Cerebellar cortex (tissue), 1 donor: ENCODE measurements around the gene PDIK1L.

Experiments
- DNase-seq: peaks from one replicate; pipeline ENCODE4 v3.0.0-alpha.2; 2015; ENCODE audit warnings: low spot score

PDIK1L gene

DNA sequence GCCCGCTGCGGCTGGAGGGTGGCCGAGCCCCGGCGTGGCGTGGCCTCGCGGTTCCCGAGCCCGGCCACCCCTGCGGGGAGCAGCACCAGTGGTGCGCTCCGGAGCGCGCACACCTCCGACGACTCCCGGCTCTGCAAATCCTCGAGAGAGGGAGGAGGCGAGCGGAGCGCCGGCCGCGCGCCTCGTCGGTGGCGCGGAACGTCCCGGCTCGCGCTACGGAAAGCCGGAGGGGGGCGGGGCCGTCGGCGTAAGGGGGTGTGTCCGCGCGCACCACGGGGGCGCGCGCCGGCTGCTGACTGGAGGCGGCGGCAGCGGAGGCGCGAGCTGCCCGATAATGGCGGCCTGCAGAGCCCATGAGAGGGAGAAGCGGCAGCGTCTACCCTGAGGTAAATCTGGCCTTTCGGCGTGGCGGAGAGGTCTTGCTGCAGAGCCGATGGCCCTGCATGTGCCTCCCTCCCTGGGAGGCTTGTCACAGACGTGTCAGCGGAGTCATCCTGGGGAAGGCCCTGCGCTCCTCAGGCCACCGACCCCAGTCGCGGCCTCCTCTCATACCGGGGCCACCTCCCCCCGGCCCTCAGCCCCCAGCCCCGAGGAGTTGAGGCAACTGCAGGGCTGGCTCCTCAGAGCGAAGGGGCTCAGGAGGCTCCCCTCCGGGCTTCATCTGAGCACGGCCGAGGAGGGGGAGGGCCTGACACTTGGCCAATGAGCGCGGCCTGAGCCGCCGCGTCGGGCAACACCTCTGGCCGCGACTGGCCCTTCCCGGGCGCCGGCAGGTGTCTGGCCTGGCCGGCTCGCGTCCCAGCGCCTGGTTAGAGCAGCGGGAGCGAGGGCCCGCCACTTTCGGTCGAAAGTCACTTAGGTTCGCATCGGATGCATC lies at the start of gene PDIK1L:
PDIK1L (plus strand) TSS at position 295 of the 877 bp plus-strand sequence. CDS start 2,485 bp downstream, outside the sequence.
- peak; percentile 89 for DNase-seq

DNA sequence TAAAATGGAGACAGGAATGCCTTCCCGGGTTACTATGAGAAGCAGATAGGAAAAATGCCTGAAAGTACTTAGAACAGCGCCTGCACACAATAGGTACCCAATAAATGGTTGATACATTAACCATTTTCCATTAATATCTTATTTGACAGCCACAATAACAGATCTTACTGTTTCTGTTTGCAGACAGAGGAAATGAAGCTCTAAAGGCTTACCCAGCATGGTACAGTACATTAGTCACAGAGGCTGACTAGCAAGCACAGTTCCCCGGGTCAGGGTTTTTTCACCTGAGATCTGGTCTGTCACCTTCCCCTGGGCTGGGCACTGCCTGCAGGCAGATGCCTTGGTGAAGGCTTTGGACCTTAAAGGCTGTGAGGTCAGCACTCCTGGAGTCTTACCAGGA lies 47.1 kb upstream of the PDIK1L start:
- no peak for DNase-seq

DNA sequence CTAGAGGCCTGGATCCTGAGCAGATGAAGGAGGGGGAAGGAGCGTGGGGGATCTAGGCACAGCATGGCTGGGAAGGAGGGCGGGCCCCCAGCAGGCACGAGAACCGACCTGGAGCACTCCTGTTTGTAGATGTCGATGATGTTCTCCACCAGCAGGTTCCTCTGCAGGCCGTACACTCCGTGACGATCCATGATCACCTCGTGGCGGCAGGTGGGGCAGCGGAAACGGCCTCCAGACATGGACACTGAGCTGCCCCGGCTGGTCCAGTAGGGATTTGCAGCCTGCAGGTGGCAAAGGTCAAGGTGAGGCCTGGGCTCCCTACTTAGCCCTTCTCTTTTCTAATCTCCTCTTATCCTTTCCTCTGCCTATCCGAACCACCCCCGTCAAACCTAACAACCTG lies 45.5 kb upstream of the PDIK1L start:
- no peak for DNase-seq

DNA sequence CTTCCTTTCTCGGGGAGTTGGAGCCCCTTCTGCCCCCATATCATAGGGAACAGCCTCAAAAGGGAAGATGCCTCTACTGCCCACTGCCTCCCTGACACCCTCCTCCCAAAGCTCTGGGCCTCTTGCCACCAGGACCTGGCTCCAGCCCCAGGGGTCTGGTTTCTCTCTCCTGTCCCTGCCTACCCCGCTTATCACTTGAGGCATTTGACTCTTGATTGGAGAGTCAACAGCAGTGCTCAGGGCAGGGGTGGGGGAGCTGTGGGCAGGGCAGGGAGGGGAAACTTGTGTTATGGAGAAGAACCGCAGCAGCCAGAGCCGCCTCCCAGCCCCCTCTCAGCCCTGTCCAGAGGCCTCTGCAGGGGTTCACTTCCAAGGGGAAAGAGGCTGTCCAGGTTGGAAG lies 44.8 kb upstream of the PDIK1L start:
- DNase-seq = no peak

DNA sequence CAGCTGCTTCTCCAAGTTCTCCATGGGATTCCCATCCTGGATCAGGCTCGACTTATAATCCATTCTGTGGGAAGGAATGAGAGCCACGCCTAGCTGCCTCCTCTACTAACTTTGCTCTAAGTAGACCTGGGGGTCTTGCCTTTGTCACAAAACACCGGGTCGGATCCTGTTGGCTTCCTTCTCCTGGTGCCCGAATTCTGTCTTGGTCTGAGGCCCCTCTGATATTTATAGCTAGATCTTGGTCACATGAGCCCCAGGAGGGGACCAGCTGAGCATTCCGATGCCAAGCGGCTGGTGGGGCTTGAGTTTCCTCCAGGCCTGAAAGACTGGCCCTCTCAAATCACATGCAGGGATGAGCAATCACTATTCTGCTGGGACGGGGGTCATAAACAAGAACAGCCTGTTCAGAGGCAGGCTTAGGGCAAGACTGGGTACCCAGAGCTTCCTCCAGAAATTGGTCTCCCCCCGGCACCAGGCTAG lies 44.2 kb upstream of the PDIK1L start, which contains the start of gene TRIM63:
TRIM63 (minus strand) TSS at position 199 of the 480 bp plus-strand sequence; CDS start at position 63, 136 bp downstream.
- DNase-seq = no peak

DNA sequence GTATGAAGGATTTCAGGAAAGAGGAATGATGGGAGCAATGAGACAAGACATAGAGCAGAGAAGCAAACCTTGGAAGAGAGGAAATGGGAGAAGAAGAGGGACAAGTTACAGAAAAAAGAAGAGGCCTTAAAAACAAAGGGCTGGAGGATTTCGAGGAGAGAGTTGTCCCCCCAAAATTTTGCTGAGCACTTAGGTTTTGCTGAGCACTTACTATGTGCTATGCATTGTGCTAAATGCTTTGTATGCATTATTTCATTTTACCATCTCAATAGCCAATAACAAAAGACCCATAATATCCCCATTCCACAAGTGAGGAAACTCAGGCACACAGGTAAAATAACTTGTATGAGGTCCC lies 41.7 kb upstream of the PDIK1L start:
- no peak for DNase-seq

DNA sequence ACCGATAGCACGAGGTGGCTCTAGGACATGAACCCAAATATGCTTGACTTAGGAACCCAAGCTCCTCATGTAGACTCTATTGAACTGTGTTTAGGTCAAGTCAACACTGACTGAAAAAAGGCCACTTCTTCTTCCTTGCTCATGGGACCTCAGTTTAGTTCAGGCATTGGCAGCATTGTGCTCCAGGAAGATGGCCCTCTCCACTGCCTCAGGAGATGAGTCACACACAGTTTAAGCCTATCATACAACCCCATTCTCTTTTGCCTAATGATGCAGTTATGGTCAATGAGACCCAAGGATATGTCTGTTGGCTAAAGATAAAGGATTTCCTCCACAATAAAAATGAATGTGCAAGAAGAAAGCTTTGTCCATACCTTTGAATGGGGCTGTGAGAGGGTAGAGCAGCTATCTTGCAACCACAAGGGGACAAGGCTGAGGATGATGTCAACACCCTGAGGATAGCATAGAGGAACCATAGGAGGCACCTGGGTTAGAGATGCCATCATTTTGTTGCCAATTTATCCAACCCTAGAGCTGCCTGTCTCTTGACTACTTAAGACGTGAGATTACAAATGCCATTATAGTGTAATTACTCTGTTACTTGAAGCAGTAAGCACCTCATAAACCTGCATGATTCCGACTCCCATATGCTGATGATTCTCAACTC lies 41.2 kb upstream of the PDIK1L start:
- DNase-seq = no peak

DNA sequence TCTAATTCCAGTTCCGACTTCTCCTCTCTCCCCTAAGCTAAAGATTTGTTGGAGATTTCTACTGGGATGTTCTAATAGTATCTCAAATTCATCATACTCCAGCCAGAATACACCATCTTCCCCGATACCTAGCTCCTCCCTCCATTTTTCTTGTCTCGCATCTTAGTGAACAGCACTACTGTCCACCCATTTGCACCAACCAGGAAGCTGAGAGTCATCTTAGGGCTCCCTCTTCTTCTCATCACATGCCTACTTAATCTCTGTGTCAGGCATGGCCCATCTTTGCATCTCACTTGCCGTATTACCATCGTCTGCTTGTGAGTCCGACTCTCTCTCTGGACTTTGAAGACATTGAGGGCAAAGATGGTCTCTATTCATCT lies 40.7 kb upstream of the PDIK1L start:
- no peak for DNase-seq

DNA sequence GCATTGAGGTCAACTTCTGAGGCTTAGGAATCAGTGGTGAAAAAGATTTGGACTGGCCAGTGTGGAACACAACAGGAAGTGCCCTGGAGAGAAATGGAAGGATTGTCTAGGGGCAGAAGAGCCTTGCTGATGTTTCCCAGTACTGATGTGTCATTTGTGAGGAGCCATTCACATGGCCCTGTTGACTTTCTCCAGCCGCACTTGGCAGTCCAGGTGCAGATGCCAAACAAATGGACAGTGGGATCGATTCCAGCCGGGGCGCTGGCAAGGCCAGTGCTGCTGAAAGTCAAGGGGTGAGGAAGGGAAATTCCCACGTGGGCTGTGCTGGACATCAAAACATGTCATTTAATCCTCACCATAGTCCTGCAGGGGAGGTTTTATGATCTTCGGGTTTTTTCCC lies 39.3 kb upstream of the PDIK1L start:
- no peak for DNase-seq

DNA sequence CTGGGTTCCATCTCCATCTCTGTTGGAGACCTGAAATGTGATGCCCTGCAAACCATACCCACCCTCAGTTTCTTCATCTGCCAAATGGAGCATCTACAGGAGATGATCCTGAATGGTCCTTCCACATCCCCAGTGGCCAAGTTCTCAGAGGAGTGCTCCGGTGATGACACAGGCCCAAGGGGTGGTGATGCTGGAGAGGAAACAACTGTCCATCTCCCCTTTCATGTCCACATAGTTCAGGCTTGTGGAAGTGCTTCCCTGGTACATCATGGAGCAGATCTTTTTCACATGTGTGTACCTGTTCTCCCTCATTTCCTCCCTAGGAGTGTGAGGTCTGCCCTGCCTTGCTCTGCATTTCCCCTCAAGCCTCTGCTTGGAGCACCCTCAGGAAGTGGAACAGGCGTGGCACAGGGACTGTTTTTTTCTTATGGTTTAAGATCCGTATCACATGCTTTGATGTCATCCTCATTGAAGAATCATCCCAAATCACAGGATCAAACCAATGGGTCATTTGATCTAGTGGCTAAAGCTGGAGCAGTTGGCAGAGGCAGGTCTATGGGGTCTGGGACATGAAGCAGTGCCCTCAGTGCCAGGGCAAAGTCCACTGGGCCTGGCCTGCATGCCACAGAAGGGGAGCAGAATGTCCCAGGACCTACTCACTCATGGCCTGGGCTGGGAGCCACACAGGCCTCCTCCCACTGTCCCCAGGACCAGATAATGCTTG lies 36.0 kb upstream of the PDIK1L start:
- DNase-seq = no peak

DNA sequence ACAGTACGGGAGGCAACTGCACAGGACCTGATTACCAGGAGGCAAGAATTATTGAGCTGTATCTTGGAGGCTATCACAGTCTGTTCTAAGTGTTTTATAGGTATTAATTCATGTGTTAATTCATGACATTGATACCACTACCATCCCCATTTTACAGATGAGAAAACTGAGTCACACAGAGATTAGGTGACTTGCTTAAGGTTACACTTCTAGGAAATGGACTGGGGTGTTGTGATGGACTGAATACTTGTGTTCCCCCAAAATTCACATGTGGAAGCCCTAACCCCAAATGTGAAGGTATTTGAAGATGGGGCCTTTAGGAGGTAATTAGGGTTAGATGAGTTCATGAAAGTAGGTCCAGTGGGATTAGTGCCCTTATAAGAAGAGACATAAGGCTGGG lies 34.1 kb upstream of the PDIK1L start:
- DNase-seq = no peak

DNA sequence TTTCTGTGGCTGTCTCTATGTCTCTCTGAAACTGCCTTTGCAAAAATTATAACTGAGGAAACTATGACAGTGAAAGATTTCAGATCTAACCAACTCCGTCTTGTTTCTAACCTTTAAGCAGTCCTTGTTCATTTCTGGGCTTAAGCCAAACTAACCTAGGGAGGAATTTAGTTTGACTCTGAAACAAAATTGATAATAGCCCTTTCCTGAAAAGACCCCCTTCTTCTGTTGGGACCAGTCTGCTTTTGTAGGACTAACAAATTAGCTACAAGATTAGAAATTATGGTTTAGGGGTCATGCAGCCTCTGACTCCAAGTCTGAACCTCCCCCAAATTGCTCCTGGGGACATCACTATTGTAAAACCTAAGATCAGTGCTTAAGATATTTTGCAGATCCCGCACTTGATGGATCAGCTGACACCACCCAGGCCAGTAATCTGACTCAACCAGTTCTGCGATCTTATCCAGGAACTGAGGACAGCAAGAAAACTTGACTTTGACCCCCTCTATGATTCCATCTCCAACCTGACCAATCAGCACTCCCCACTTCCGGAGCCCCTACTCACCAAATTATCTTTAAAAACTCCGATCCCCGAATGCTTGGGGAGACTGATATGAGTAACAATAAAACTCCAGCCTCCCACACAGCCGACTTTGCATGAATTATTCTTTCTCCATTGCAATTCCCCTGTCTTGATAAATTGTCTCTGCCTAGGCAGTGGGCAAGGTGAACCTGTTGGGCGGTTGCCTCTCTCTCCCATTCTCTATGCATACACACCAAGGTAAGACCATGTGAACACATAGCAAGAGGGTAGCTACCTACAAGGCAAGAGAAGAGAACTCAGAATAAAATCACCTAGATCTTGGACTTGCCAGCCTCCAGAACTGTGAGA lies 33.1 kb upstream of the PDIK1L start:
- DNase-seq = no peak

DNA sequence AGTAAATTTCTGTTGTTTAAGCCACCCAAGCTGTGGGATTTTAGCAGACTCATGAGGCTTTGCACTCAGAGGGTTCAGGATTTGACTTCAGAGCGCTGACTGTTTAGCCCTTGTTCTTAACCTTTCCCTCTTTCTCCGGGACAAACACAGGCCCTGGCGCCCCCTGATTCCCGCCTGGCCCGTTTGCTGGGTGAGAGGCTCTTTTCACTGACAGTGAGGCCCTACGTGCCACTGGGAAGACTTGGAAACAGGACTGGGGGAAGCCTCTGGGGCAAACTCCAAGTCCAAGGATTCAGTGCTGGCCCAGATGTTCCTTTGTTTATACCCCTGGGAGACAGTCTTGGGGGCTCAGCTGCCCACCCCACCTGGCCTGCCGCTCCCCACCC lies 32.5 kb upstream of the PDIK1L start:
- DNase-seq = no peak

DNA sequence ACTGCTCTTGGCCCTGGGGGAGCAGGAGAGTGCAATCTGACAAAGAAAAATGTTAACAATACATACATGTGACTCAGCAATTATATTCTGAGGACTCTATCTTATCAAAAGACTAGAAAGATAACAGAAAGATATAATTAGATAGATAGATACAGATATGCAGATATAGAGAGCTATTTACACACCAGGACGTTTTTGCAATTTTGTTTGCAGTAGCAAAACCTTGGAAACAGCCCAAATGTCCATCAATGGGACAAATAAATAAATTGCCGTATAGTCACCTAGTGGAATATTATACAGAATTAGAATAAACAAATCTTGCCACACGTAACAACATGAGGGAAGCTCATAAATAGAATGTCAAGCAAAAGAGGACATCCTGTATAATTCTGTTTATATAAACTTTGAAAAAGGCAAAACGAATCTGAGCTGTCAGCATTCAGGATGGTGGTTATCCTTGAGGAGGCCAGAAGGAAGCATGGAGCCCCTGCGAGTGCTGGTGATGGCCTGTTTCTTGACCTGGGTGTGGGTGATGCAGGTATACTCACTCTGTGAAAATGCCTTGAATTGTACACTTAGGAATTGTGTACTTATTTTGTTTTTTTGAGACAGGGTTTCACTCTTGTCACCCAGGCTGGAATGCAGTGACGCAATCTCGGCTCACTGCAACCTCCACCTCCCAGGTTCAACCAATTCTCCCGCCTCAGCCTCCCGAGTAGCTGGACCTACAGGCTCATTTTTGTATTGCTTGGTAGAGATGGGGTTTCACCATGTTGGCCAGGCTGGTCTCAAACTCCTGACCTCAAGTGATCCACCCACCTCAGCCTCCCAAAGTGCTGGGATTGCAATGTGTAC lies 31.4 kb upstream of the PDIK1L start:
- no peak for DNase-seq

DNA sequence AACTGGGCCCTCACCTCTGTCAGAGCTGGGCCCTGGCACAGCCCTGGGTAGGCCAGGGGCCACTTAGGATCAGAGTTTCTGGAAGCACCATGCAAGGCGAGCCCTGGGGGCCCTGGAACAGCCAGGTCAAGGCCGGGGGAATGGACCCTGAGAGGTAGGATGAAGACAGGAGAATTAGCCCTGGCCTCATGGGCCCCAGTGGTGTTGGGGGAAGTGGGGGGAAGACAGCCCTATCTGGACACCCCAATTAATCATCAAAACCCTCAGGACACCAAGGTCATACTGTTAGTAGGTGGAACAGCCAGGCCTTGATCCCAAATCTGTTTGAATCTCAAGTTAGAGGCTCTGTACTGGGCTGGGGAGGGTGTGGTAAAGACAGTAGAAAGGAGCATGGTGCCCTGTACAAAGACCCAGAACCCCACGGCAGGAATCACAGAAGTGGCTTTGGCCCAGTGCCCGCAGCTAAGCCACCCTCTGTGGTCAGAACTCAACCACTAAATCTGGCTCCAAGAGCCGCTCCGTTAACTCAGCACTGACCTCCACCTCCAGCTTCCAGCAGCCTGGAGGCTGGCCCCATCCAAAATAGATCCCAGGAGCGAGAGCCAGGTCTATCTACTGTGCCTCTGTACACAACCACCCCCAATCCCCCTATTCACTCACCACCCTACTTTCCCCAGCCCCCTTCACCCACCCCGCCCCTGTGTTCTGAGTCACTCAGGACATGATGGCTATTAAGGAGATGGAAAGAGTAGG lies 30.2 kb upstream of the PDIK1L start:
- DNase-seq = no peak

DNA sequence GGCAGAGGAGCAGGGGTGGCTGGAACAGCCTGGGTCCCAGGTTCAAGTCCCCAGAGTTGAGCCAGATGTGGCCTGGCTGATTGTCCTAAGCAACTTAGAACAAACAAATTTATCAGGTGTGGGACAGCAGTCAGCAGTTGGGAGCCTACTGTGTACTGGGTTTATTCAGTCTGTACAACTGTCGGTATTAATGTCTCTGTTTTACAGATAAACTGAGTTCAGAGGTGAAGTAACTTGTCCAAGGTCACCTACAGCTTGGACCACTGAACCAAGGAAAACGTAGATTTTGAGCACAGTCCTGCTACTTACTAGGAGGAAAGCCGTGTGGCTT lies 29.6 kb upstream of the PDIK1L start:
- DNase-seq = no peak

DNA sequence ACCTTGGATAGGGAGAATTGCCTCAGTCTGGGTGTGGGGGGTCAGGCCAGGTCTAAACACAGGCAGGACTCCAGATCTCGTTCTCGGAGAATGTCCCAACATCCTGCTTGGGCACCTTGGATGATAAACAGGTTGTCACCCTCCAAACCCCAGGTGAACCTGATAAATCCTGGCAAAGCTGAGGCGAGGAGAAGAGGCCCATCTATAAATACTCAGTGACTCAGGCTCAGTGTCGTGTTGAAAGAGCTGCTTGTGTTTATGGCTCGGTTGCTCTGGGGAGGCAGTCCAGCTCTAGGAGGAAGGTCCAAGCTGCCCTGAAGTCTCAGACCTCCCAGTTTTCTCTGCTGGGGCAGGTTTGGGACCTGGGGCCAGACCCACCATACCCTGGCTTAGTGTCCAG lies 28.4 kb upstream of the PDIK1L start:
- no peak for DNase-seq

DNA sequence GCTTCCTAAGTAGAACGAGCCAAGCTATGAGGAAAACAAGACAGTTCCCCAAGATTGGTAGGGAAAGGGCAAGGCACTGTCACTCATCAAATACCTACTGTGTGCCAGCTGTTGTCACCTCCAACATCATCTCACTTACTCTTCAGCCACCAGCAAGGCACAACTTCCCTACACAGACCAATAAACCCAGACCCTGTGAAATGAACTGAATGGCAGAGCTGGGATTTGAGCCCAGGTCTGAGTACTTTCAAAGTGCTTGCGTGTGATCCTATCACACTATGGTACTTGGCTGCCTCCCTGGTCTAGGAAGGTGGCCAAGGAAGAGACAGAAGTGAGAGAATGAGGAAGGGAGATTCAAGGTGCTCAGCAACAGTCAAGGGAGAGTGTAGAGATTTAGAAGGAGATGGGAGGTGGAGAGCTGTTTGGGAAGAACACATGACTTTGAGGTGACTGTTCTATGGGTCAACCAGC lies 27.5 kb upstream of the PDIK1L start:
- DNase-seq = no peak

DNA sequence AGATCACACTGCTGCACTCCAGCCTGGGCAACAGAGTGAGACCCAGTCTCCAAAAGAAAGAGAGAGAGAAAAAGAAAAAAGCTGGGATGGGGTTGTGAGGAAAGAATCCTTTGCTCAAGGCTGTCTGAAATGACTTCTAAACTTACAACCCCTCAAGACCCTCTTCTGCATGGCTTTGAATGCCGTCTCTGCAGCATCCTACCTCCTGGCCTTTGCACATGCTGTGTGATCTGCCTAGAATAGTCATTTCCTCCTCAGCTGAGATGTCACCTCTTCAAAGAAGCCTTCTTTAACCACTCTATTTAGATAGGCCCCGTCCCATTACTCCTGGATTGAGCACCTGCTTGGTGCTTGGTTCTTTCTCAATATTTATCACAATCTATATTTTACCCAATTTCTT lies 26.8 kb upstream of the PDIK1L start:
- no peak for DNase-seq

DNA sequence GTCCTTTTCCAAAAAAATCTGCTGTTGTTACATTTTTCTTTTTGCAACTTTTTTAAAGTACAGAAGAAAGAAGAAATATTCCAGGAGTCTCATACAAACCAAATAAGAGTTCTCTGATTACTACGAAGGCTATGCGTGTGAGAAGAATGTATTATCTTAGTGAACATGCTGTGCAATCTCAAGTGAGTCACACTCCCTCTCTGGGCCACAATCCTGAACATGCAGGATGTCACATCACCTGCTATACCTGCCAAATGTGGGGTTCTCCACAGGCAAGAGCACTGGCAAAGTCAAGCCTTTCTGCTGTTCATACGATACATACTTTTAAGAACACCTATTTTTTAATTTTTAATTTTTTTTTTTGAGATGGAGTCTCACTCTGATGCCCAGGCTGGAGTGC lies 22.5 kb upstream of the PDIK1L start:
- no peak for DNase-seq
